ENCODE data around the gene CD72. TPM values are rescaled to one million over a fixed set of nuclear protein-coding genes. Genes with fewer than 3 reads are reported as not detected.

CD72 gene
- polyA plus RNA-seq, 2 of the 4 experiments (the other 2 are of a cell fraction) = 0.44 to 1.2 TPM

DNA sequence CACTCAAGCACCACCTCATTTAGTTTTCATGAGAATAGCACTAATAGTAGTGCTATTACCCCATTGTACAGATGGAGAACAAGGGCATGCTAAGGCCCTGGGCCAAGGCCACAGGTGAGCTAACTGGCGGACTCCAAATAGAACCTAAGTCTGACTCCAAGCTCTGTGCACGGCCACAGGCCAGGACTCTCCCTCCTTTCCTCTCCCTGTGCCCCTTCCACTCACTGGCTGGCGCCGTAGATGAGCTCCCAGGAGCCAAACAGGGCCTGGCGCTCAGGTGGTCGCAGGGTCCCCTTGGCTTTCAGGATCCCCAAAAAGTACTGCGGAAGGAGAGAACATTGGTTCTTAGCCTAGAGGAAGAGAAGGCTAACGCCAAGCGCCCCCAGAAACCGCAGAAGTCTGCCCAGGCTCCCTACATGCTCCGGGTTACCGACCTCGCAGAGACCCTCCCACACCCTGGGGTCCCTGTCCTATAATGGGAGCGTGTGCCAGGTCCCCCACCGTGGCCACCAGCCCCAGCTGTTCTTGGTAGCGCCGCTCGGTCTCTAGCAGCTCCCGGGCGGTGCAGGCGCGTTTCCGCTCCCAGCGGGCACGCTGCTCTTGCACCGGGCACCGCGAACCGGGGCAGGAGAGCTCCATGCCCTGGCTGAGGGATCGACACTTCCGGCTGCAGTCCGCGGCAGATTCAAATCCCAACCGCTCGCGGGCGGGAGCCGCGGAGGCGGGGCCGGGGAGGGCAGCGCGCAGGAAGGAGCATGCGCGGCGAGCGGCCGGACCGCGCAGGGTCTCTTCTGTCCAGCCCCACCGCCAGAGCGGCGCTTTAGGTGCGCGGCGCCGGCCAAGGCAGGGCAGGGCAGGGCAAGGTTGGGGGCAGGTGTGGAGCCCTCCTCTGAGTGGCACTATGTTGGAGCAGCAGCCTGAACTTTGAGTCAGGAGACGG is 46.6 kb upstream of the CD72 start, which contains the start of gene ARHGEF39:
Gene ARHGEF39, minus strand, starts transcription at position 665 of the 940 bp plus-strand sequence. Its CDS starts 26 bp downstream, at position 639.
- Histone ChIP-seq H3K27ac (peak within 1 kb of the TSS; percentile 94 to 97), H3K4me3 (peak within 1 kb of the TSS; percentile 71), H3K4me1 (peaks cover 49% of the 10 kb centered on the region), H3K4me2 (peak within 1 kb of the TSS; percentile 98), H3K9me3 (no peaks in the 10 kb centered on the region)
- 6% methylated on average over 37 of the region's 58 CpGs for whole genome bisulfite sequencing (ENCODE audit: missing lambda C conversion rate)
- peak; percentile 86 to 94 for DNase-seq (ENCODE audit: low read depth in 1 of 2, low spot score in 1 of 2)
- ChIA-PET POLR2A (interaction anchor here (1.0 to 2.6 kb wide), 9 partner anchors 19 to 84 kb away, joined by 3 to 21 read pairs (median 3); partner anchors contain the start of genes CREB3, GBA2, RGP1 and TLN1), CTCF (interaction anchor here (0.9 to 21.5 kb wide), 17 partner anchors 9 to 217 kb away, joined by 3 to 498 read pairs (median 5); partner anchors contain the start of genes CA9, CREB3, TLN1 and TPM2)
- FAIRE-seq = no peak
- ATAC-seq = peak; percentile 87 to 88
- TF ChIP-seq HOXA7 (CRISPR knock-in tag; IDR thresholded peaks at IDR 0.05) (no peak), KDM1A (IDR thresholded peaks at IDR 0.05; ENCODE audit: low read depth) (no peak), FOXS1 (CRISPR knock-in tag; IDR thresholded peaks at IDR 0.05) (no peak), RARB (CRISPR knock-in tag; IDR thresholded peaks at IDR 0.05) (no peak), NR3C1 (IDR thresholded peaks at IDR 0.05) (no peak), MYC (IDR thresholded peaks at IDR 0.05; ENCODE audit: borderline replicate concordance, low read length) (peak; percentile 34; the same call in 1 of the 2 replicates), CHD4 (IDR thresholded peaks at IDR 0.05; ENCODE audit: borderline replicate concordance) (no peak), JUN (IDR thresholded peaks at IDR 0.05) (peak; percentile 52 to 87; a peak in 3 of 5 replicates), SMC3 (IDR thresholded peaks at IDR 0.05) (peak; percentile 46; the same call in 2 of the 3 replicates), RCOR1 (IDR thresholded peaks at IDR 0.05; ENCODE audit: low read depth, low read length) (no peak), RFX5 (IDR thresholded peaks at IDR 0.05) (no peak), HDAC2 (IDR thresholded peaks at IDR 0.05) (no peak), HOXB13 (CRISPR knock-in tag; IDR thresholded peaks at IDR 0.05; ENCODE audit: low read depth) (no peak), GATA3 (IDR thresholded peaks at IDR 0.05; ENCODE audit: borderline replicate concordance) (no peak), NPAS2 (CRISPR knock-in tag; IDR thresholded peaks at IDR 0.05; ENCODE audit: borderline replicate concordance) (no peak), CHD2 (IDR thresholded peaks at IDR 0.05; ENCODE audit: low read length, partially characterized antibody) (no peak), ZSCAN20 (CRISPR knock-in tag; IDR thresholded peaks at IDR 0.05) (no peak), CBX2 (IDR thresholded peaks at IDR 0.05; ENCODE audit: borderline replicate concordance, low read depth) (no peak), MAFK (IDR thresholded peaks at IDR 0.05; ENCODE audit: partially characterized antibody) (no peak), FOSB (CRISPR knock-in tag; IDR thresholded peaks at IDR 0.05) (no peak), PHF8 (IDR thresholded peaks at IDR 0.05; ENCODE audit: borderline replicate concordance, low read depth) (no peak), CBX8 (IDR thresholded peaks at IDR 0.05) (no peak), JUNB (IDR thresholded peaks at IDR 0.05) (no peak), ZC3H11A (IDR thresholded peaks at IDR 0.05) (no peak), HOXB5 (CRISPR knock-in tag; IDR thresholded peaks at IDR 0.05) (no peak), HEYL (CRISPR knock-in tag; IDR thresholded peaks at IDR 0.05) (no peak), EHF (CRISPR knock-in tag; IDR thresholded peaks at IDR 0.05) (no peak), ESRRA (IDR thresholded peaks at IDR 0.05; ENCODE audit: borderline replicate concordance, low read length) (no peak), ZNF302 (CRISPR knock-in tag; IDR thresholded peaks at IDR 0.05) (no peak)
- TF ChIP-seq, protein P1, sequence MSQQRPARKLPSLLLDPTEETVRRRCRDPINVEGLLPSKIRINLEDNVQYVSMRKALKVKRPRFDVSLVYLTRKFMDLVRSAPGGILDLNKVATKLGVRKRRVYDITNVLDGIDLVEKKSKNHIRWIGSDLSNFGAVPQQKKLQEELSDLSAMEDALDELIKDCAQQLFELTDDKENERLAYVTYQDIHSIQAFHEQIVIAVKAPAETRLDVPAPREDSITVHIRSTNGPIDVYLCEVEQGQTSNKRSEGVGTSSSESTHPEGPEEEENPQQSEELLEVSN (IDR thresholded peaks at IDR 0.05; ENCODE audit: borderline replicate concordance, low read depth) = peak; percentile 76; the same call in 1 of the 2 replicates
- TF ChIP-seq, protein P2, sequence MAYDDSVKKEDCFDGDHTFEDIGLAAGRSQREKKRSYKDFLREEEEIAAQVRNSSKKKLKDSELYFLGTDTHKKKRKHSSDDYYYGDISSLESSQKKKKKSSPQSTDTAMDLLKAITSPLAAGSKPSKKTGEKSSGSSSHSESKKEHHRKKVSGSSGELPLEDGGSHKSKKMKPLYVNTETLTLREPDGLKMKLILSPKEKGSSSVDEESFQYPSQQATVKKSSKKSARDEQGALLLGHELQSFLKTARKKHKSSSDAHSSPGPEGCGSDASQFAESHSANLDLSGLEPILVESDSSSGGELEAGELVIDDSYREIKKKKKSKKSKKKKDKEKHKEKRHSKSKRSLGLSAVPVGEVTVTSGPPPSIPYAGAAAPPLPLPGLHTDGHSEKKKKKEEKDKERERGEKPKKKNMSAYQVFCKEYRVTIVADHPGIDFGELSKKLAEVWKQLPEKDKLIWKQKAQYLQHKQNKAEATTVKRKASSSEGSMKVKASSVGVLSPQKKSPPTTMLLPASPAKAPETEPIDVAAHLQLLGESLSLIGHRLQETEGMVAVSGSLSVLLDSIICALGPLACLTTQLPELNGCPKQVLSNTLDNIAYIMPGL (CRISPR knock-in tag; IDR thresholded peaks at IDR 0.05; ENCODE audit: borderline replicate concordance) = no peak
- TF ChIP-seq, protein P3, sequence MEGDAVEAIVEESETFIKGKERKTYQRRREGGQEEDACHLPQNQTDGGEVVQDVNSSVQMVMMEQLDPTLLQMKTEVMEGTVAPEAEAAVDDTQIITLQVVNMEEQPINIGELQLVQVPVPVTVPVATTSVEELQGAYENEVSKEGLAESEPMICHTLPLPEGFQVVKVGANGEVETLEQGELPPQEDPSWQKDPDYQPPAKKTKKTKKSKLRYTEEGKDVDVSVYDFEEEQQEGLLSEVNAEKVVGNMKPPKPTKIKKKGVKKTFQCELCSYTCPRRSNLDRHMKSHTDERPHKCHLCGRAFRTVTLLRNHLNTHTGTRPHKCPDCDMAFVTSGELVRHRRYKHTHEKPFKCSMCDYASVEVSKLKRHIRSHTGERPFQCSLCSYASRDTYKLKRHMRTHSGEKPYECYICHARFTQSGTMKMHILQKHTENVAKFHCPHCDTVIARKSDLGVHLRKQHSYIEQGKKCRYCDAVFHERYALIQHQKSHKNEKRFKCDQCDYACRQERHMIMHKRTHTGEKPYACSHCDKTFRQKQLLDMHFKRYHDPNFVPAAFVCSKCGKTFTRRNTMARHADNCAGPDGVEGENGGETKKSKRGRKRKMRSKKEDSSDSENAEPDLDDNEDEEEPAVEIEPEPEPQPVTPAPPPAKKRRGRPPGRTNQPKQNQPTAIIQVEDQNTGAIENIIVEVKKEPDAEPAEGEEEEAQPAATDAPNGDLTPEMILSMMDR (IDR thresholded peaks at IDR 0.05) = peak; percentile 47
- TF ChIP-seq, protein P4, sequence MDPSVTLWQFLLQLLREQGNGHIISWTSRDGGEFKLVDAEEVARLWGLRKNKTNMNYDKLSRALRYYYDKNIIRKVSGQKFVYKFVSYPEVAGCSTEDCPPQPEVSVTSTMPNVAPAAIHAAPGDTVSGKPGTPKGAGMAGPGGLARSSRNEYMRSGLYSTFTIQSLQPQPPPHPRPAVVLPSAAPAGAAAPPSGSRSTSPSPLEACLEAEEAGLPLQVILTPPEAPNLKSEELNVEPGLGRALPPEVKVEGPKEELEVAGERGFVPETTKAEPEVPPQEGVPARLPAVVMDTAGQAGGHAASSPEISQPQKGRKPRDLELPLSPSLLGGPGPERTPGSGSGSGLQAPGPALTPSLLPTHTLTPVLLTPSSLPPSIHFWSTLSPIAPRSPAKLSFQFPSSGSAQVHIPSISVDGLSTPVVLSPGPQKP (IDR thresholded peaks at IDR 0.05; ENCODE audit: low read depth, low read length) = no peak
- TF ChIP-seq, protein P5, sequence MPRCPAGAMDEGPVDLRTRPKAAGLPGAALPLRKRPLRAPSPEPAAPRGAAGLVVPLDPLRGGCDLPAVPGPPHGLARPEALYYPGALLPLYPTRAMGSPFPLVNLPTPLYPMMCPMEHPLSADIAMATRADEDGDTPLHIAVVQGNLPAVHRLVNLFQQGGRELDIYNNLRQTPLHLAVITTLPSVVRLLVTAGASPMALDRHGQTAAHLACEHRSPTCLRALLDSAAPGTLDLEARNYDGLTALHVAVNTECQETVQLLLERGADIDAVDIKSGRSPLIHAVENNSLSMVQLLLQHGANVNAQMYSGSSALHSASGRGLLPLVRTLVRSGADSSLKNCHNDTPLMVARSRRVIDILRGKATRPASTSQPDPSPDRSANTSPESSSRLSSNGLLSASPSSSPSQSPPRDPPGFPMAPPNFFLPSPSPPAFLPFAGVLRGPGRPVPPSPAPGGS (IDR thresholded peaks at IDR 0.05) = peak; percentile 48; the same call in 1 of the 3 replicates
- TF ChIP-seq, protein P6, sequence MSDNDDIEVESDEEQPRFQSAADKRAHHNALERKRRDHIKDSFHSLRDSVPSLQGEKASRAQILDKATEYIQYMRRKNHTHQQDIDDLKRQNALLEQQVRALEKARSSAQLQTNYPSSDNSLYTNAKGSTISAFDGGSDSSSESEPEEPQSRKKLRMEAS (IDR thresholded peaks at IDR 0.05) = peak; percentile 91

All from A549 (cell line).